OCI-LY3 (cell line): ENCODE results near the gene CISTR.

Experiments
- CTCF ChIP-seq: fragments of 200-600, 300-600 bp; sonication (generic); IDR thresholded peaks from 2 replicates; pipeline ENCODE4 v1.5.1; 2014; ENCODE audit warnings: antibody characterized with exemption, low read length, low read depth
- EZH2phosphoT487 ChIP-seq: fragments of 200-600 bp; shearing (Covaris generic); IDR thresholded peaks from 2 replicates; pipeline ENCODE4 v1.6.1; 2018; ENCODE audit warnings: antibody characterized with exemption, mixed run types, low read depth

GRCh38 chr12:53755893-53756292 is 4.1 kb upstream of the CISTR start:
- TF ChIP-seq CTCF = no peak
- no peak for TF ChIP-seq EZH2phosphoT487
